NCI-H345 treated with DMSO at 0.1 percent for 48 hours (cell line): ENCODE data around the gene CYTIP.
A peak's percentile ranks its signal among the peaks of the same experiment; 100 is the strongest.

ENCODE experiments used
- DNase-seq: peaks from one replicate; lab custom pipeline; 2025; ENCODE audit not compliant: unreplicated experiment; lab: John Stamatoyannopoulos, UW

Gene CYTIP

DNA sequence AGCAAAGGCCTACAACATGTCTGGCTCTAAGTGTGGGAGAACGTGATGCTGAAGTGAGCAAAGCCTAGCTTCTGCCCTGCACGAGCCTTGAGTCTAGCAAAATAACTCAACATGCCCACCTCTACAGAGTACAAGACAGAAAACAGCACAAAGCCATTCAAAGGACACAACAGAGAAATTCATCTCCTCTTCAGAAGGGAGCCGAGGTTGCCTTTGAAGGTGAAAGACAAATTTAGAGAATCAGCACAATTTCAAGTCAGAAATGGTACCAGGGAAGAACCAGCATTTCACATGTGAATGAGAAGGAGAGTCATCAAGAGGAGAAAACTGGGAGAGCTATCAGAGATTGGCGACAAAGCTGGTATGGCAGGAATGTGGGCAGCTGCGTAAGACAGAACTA lies 21.7 kb upstream of the CYTIP start:
- DNase-seq, result no peak

DNA sequence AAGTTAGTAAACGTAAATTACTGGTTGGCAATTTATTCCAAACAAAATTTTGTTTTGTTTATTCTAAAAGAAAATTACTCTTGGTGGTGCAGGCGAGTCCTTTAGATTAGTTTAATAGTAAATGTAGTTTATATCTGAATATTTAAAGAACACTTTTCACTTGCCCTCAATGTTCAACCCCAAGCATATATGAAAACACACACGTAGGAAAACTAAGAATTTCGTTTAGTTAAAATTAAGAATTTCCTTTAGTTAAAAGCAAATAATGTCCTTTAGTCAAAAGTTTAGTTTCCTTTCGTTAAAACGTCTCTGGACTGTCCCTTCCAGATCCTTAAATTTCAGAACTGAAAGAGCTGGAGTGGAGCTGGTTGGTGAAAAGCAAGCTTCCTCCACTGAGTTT lies 19.1 kb upstream of the CYTIP start:
- DNase-seq, result no peak

DNA sequence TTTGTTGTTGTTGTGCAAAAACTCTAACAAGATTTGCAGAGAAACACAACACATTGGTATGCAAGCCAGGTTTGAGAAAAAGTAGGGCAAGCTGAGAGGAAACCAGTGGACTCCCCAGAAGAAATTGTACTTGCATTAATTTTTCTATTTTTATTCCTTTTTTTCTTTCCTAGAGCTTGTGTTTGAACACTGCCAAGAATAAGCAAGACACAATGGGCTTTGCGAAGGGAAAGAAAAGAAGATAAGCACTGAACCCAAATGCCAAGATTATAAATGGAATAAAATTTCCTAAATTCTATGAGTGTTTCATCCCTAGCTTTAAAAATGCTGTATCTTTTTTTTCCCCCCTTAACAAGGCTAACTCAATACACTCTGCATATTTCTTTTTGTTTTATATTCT lies 17.0 kb upstream of the CYTIP start:
- DNase-seq, result no peak

DNA sequence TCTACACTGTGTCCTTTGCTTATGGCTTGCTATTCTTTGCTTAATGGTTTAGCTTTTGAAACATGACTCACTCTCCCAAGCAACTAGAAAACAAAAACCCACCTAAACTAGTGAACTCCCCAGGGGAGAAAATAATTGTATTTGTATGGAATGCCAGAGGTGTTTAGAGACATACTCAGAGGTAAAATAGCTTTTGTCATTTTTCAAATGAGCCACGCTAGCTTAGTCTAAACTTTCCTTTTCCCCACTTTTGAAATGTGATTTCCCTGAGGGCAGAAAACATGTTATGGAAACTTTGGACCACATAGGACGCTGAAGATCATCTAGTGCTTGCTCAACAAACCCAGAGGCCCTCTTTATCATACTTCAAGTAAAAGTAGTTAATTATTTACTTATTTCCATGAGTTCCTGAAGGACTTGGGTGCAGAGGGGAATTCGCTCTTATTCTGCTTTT lies 16.5 kb upstream of the CYTIP start:
- peak; percentile 20 for DNase-seq

DNA sequence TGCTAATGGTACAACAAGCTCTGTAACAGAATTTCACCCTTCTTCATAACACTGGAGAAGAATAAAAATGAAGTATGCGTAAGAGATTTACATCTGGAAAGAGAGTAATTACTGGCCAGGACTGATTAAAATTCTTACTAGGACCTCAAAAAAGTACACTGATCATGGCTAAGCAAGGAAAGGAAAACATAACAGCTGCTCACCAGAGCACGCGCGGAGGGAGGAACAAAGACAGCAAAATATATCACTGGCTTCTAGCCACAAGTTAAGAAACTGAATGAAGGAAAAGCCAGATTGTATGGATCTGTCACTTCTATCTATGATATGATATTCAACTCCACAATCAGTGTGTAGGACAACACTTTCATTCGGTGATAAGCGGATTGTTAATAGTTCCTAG lies 15.6 kb upstream of the CYTIP start:
- DNase-seq, result no peak

DNA sequence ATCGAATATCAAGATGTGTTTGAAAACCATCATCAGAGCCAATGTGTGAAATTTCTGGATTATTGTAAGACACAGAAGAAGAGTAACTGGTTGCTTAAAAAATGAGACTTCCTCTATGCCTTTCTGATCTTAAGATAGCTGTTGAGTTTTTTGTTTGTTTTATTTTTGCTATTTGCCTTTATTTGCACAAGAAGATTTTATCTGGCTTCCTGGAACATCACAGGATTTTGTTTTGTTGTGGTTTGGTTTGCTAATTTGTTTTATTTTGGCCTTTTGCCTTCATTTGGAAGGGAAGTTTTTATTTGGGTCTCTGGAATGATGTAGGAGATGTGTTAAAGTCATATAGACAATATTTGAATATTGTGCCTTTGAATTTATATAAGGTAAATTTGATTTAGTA lies 3.9 kb upstream of the CYTIP start:
- DNase-seq, result no peak

DNA sequence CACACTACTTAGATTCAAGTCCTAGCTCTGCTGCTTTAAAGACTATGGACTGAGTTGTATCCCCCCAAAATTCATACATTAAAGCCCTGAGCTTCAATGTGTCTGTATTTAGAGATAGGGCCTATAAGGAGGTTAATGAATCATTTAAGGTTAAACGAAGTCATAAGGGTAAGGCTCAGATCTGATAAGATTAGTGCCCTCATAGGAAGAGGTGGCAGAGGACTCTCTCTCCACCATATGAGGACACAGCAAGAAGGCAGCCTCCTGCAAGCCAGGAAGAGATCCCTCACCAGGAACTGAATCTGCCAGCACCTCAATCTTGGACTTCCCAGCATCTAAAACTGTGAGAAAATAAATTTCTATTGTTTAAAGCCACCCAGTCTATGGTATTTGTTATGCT lies 3.1 kb upstream of the CYTIP start:
- DNase-seq, result no peak

DNA sequence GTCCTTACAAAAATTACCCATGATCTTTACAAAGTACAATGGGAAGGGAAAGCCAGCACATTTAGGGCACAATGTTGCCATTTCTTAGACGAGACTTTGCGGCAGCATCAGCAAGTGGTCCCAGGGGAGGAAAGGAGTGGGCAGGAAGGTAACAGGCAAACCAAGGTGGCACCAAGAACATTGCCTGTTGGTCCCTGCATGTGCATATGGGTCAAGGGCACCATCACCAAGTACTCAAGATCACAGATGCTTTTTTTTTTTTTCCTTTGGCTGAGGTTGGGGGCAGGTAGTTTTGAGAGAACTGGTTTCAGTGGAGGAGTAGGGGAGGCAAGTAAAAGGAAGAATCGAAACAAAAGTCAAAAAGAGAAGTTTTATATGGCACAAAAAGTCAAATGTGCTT lies 752 bp upstream of the CYTIP start:
- DNase-seq, result no peak

DNA sequence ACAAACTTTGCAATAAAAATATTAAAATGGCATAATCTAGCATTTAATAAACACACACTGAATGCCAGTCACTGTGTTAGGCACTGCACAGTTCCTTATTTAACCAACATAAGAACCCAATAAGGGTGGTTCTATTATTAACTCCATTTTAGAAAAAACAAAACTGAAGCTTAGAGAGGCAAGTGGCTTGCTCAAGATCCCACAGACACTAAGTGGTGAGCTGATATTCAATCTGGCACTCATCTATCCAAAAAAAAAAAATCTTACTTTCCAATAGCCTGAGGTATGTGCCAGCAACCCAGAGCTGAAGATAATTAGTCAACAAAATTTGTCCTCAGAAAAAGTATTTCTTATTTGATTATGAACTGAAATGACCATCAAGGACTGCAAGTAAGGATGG lies 799 bp downstream of the CYTIP start:
- DNase-seq, result no peak

DNA sequence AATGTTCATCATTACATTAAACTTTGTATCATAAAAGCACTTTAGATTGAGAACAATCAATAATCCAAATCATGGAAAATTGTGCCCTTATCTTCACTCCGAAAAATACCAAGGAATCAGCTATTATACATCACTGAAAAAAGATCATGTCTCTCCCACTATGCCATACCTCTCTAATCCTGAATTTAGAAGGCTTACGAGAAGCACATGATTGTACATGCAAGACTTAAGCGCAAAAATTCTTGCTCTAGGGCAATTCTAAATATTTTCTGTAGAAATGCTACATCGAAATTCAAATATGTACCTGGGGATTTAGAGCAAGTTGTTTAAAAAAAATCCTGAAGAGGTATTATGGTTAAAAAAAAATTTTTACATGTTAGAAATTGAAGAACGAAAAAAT lies 1.3 kb downstream of the CYTIP start:
- DNase-seq, result no peak

DNA sequence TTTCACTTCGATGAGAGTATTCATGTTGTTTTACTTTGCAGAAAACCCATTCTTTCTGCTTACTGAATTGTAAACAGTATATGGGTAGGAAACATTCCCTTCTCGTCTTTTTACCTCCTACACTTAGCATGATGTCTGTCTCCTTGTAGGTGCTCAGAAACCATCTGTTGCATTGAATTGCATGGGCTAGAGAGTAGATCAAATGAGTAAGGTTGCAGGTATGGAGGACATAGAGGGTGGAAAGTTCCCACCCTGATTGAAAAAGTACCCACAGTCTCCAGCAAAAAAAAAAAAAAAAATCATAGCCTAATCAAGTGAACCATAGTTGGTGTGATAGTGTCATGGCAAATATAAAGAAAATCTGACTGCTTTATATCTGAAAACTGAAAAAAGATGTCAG lies 1.7 kb downstream of the CYTIP start:
- DNase-seq, result no peak

DNA sequence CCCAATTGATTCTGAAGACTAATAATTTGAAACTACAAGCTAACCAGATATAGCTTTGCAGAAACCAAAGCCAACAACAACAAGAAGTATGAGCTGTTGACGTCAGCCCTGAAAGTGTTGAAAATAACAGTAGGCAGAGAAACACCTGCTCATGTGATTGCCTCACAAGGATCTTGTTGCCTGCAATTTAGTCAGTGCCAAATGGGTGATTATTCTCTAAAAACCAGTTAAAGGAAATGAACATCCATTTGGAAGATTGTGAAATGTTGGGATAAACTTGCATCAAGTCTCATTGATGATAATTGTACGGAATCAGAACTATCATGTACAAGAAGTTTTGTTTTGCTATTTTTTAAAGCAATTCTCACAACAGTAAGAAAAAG lies 2.8 kb downstream of the CYTIP start:
- no peak for DNase-seq

DNA sequence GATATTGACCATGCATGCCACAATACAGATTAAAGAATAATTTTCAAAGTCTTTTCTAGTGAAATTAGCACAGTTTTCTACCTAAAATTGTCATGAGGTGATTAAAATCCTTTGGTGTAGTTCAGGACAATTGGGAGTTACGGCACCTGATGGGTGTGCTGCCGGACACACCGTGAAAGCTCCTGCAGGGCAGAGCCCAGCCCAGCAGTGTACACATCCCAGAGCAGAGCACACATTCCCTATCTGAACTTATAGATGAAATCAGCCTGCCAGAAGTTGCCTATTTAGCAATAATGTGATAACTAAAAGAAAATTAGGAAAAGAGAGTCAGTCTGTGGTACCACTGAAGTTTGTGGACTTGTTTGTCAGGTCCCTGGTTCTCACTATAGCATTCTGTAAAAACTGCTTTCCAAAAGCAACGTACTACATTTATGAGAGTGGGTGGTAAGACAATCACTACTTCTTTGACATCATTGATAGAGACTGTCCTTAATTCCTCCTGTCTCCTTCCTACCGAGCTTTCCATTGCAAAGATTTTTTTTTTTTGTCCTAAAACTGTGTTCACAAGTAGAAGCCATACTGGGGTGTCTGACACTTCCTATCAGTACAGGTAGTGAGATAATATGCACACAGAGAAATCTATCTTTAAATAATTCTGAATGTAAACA lies 3.4 kb downstream of the CYTIP start:
- DNase-seq, result no peak

DNA sequence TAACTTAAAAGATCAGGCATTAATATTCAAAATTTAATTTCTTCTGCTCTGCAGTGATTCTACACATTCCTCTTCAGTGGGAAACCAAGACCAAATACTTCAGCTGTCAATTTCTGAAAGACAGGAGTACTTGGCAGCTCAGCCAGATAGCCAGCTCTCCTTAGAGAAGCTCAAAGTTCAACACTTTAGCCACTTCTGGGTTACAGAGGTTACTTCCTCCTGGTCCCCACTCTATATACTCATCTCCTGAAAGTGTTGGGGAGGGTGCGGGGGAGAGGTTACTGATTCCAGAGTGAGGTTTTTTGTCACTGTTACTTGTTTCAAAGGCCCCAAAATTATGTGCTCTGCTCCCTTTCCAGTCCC lies 4.1 kb downstream of the CYTIP start:
- DNase-seq, result no peak

DNA sequence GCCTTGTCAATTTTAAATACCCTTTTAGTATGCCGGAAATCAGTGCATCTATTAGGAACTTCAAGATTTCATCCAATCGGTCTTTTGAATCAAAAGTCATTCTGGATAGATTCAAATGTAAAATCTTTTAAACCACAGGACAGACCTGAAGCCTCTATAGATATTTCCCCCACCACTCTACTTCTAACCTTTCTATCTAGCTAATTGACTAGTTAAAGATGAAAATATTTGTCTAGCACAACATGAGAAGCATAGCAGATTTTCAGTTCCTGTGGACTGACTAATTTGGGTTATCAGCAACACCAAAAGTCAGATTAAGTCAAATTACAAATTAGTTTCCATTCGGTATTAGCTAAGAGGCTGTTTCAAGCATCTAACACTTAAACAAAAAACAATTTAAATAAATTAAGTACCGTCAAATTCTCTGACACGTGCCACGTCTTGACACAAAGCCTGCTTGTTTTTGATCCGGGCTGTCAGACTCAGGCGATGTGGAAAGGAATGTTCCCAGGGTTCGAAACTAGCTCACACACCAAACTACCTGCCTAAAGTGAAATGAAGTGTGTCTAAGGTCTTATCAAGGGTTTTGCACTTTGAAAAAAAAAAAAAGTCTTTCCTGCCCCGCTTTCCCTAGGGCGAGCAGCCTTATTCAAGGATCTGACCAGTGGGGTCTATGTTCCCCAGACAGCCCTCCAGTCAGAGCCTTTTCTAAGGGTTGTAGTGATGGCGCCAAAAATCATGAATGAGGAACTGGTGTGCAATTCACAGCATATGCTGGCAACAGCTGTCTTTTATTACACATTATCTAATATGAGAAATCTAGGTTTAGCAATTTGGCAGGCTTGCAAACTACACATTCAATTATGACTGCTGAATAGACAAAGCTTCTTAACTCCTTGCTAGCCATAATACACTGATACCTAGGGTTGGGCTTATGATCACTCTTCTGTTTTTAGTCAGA lies 4.7 kb downstream of the CYTIP start:
- no peak for DNase-seq

DNA sequence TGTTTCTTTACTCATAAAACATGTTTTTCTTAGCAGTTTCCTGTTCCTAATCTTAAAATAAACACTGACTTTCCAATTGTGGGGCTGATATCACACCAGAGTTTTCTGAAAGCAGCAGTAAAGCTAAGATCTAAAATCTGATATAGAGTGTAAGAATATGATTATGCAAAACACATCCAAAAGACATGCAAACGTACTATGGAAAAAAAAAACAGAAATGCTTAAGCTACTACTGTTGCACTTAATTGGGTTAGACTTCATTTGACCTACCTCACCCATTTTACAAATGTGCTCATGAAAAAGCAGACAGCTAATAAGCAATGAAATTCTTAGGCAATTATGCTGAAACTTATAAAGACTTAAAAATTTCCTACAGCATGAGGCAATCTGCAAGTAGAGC lies 10.5 kb downstream of the CYTIP start:
- DNase-seq, result no peak

DNA sequence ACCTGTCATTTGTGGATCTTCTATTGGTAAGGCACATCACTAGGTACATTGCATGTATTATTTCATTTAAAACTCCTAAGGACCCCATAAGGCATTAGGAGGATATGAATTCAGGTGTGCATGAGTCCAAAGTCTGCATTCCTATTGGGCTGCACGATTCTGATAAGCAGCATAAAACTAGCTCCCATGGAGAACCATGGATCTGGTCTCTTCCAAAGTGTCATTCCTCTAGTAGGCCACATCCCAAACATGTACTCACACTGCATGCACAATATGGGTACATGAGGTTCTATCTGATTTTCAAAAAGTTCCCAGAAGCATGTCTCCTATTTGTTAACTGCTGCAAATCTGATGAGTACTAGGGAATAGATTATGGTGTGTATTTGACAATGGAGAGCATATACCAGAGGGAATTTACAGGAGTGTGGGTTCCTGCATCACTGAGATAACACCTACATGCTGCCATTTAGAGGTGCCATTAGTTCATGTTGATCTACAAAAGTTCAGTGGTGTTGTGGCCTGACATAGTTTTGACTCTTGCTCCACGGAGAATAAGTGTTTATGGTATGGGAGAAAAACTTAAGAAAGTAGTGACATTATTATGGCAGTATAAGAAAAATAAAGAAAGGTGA lies 11.3 kb downstream of the CYTIP start:
- no peak for DNase-seq

DNA sequence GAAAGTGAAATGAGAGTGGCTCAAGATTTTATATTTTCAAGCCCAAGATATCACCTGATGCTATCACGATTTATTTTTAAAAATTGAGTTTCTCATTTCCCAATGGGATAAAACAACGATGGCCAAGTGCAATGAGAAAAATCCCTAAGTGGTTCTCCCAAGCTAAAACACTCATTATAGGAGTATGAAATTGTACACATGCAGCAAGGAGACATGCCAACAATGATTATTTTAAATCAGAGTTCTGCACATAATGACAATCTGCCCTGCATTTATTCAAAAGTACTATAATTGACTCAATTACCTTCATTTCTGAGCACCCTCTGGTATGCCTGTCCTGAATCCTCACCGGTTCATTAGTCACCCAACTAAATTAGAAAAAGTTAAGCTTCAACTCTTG lies 12.7 kb downstream of the CYTIP start:
- DNase-seq, result no peak

DNA sequence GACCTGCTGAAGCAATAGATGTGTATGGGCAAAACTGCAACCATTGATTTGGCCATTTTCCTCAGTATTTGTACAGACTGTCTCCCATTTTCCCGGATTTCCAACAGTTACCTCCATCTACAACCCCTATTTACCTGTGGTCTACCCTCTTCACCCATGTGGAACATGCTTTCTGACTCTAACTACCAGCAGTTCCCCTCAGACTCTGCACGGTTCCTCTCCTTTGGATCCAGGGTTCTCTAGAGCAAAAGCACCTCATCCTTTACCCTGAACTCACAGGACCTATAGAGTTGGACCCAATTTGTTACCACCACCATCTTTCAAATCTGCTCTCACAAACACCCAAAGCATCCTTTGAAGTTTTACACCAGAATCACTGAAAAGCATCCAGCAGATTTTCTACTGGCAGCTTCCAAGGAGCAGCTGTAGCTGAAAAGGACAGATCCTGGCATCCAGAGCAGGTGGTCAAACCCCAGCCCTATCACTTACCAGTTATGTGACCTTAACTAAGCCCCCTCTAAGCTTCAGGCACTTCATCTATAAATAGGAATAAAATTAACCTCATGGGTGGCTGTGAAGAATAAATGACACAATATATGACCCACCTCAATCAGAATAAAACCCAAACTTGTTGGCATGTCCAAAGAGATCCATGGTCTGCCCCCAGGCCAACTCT lies 15.3 kb downstream of the CYTIP start:
- no peak for DNase-seq

DNA sequence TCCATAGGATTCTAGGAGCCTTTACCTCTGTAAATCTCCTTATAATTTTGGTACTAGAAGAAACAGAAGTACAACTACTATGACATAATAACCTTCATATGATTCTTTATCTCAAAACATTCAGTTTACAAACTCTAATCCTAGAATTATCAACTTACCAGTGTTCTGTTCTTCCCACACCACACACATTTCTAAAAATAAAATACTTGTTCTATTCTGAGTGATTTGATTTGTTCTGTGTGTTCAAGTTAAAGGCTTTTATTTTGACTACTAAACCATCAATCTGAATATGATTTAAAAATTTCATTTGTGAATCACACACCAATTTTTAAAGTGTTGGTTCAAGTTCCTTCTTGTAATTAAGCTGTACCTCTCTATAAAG lies 16.0 kb downstream of the CYTIP start:
- DNase-seq, result no peak
